ENCODE results near the gene HPS1. TPM values are rescaled to one million over a fixed set of nuclear protein-coding genes. Genes with fewer than 3 reads are reported as not detected.
A peak's percentile ranks its signal among the peaks of the same experiment; 100 is the strongest.

The HPS1 gene
- total RNA-seq, 1 donor from 2014 or later: 30.6 TPM

GRCh38 chr10:98427011-98427515, 19.7 kb downstream of the HPS1 start:
- Mint-ChIP-seq H3K9me3 (ENCODE audit: unreplicated experiment) (peaks cover 5% of the 10 kb centered on the region), H3K27ac (ENCODE audit: unreplicated experiment) (no peak overlapping the region), H3K4me3 (ENCODE audit: unreplicated experiment) (no peak overlapping the region), H3K36me3 (ENCODE audit: low read depth, unreplicated experiment) (peaks cover 26% of the 10 kb centered on the region), H3K4me1 (ENCODE audit: unreplicated experiment) (no peaks in the 10 kb centered on the region), H3K27me3 (ENCODE audit: unreplicated experiment) (peaks cover 3% of the 10 kb centered on the region)
- TF ChIP-seq, protein P1, sequence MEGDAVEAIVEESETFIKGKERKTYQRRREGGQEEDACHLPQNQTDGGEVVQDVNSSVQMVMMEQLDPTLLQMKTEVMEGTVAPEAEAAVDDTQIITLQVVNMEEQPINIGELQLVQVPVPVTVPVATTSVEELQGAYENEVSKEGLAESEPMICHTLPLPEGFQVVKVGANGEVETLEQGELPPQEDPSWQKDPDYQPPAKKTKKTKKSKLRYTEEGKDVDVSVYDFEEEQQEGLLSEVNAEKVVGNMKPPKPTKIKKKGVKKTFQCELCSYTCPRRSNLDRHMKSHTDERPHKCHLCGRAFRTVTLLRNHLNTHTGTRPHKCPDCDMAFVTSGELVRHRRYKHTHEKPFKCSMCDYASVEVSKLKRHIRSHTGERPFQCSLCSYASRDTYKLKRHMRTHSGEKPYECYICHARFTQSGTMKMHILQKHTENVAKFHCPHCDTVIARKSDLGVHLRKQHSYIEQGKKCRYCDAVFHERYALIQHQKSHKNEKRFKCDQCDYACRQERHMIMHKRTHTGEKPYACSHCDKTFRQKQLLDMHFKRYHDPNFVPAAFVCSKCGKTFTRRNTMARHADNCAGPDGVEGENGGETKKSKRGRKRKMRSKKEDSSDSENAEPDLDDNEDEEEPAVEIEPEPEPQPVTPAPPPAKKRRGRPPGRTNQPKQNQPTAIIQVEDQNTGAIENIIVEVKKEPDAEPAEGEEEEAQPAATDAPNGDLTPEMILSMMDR (IDR thresholded peaks at IDR 0.05; ENCODE audit: unreplicated experiment): no peak
- no peak for DNase-seq (ENCODE audit: low spot score)

- Mint-ChIP-seq H3K9me3 (ENCODE audit: unreplicated experiment) (no peaks in the 10 kb centered on the region), H3K27ac (ENCODE audit: unreplicated experiment) (no peak overlapping the region), H3K36me3 (ENCODE audit: low read depth, unreplicated experiment) (peaks cover 22% of the 10 kb centered on the region), H3K4me1 (ENCODE audit: unreplicated experiment) (no peaks in the 10 kb centered on the region), H3K27me3 (ENCODE audit: unreplicated experiment) (peaks cover 3% of the 10 kb centered on the region), H3K4me3 (ENCODE audit: unreplicated experiment) (no peak overlapping the region)
- TF ChIP-seq, protein P1 (IDR thresholded peaks at IDR 0.05; ENCODE audit: unreplicated experiment): peak; percentile 85
- peak; percentile 67 for DNase-seq (ENCODE audit: low spot score)
These were observed 21.0 kb downstream of the HPS1 start for GRCh38 chr10:98425511-98426352.

DNA sequence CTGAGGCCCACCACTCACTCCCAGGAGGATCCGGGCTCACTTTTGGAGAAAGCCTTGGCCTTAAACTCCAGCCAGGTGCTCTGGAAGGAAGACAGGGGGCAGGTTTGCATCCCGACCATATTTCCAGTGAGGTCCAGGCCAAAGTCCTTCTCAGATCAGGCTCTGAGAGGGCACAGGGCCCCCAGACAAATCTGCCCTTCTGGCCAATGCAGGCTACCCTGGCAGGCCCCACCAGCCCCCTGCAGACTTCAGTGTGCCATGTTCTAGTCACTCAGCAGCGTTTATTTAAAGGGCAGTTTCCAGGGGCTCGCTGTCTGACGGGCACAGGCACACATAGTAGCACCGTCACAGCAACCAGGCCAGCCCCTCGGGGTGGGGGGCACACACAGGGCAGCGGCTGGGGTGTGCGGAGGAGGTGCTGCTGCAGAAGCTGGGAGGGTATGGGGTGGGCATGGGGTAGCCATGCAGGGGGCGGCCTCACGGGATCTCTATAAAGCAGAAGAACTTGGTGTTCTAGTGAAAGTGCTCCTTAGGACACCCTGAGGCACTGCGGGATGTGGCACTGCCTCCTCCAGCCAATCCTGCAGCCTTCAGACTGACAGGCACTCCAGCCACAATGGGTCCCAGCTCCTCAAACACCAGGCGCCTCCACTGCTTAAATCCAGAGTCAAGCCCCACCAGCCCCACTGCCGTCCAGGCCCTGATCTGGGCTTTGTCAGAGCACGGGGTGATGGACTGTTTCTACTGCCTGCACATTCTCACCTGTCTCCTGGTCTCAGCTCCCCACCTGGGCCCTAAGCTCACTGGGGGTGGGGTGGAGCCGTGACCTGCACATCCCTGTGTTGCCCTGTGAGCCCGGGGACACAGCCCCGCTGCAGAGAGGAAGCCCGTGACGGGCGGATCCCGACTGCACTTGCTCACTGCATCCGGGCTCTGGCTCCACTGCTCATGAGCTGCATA, 22.2 kb downstream of the HPS1 start:
- peaks cover 13% of the 10 kb centered on the region for H3K36me3 Mint-ChIP-seq (ENCODE audit: low read depth, unreplicated experiment)
- no peaks in the 10 kb centered on the region for H3K9me3 Mint-ChIP-seq (ENCODE audit: unreplicated experiment)
- TF ChIP-seq, protein P1 (IDR thresholded peaks at IDR 0.05; ENCODE audit: unreplicated experiment): no peak
- H3K4me1 Mint-ChIP-seq (ENCODE audit: unreplicated experiment): no peaks in the 10 kb centered on the region
- no peak overlapping the region for H3K4me3 Mint-ChIP-seq (ENCODE audit: unreplicated experiment)
- DNase-seq (ENCODE audit: low spot score): no peak
- H3K27ac Mint-ChIP-seq (ENCODE audit: unreplicated experiment): no peak overlapping the region
- peaks cover 2% of the 10 kb centered on the region for H3K27me3 Mint-ChIP-seq (ENCODE audit: unreplicated experiment)

- H3K27me3 Mint-ChIP-seq (ENCODE audit: unreplicated experiment): peaks cover 3% of the 10 kb centered on the region
- peaks cover 13% of the 10 kb centered on the region for H3K36me3 Mint-ChIP-seq (ENCODE audit: low read depth, unreplicated experiment)
- no peak overlapping the region for H3K4me3 Mint-ChIP-seq (ENCODE audit: unreplicated experiment)
- peak; percentile 57 for DNase-seq (ENCODE audit: low spot score)
- no peaks in the 10 kb centered on the region for H3K4me1 Mint-ChIP-seq (ENCODE audit: unreplicated experiment)
- H3K9me3 Mint-ChIP-seq (ENCODE audit: unreplicated experiment): no peaks in the 10 kb centered on the region
- TF ChIP-seq, protein P1 (IDR thresholded peaks at IDR 0.05; ENCODE audit: unreplicated experiment): no peak
- no peak overlapping the region for H3K27ac Mint-ChIP-seq (ENCODE audit: unreplicated experiment)
These were observed 23.0 kb downstream of the HPS1 start for GRCh38 chr10:98423691-98424120.
